Ecto neural progenitor cell (in vitro differentiated cells): ENCODE data around the gene AMMECR1.

Experiments
- DNase-seq: peaks from one replicate; pipeline ENCODE4 v3.0.0-alpha.2; 2018; ENCODE audit warnings: low spot score

The AMMECR1 gene

DNA sequence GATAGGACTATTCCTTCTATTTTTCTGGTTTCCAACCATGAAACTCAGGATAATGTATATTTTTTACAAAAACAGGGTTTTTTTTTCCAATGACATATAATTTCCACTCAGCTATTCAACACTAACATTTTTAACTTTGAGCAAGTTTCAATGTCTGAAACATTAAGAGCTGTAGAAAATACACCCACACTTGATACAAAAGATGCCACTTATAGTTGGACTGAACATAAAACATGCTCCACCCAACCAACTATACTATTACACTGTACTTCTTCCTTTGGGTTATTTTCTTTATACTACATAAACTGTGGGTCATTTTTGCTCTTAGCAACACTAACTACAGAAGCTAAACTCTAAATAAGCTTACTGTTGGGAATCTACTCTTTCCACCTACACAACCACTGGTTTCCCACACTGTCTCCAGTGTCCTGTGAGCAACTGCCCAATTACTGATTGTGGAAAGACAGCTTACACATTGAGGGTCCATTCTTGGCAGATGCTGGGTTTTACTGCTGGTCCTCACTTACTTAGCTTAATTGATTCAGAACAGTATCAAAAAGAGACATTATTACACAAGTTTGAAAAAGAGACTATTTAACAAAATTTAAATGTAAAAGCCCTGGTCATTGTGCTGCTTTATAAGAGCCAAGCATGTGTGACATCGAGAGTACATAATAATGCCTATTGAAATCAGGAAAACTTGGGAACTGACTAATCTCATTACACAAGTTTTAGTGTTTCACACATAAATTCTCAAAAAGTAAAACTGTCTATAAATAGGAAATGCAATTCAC is 6.3 kb downstream of the AMMECR1 start:
- DNase-seq: no peak

DNA sequence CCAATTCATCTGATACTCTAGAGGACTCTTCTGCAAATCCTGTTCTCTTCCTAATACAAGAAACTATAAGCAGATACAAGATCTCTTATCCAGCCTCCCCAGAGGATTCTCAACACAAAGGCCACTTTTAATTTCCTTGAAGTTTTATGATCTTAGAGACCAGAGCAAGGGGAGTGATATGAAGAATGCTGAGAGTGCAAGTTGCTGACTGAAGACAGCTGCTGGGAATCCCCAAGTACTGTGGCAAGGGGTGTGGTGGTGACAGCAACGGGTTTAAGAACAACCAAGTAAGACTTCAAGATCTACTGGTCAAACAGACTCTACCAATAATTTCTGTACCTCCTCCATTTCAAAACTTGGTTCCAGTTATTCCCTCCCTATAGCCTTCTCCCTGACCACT is 7.0 kb downstream of the AMMECR1 start:
- DNase-seq: no peak

DNA sequence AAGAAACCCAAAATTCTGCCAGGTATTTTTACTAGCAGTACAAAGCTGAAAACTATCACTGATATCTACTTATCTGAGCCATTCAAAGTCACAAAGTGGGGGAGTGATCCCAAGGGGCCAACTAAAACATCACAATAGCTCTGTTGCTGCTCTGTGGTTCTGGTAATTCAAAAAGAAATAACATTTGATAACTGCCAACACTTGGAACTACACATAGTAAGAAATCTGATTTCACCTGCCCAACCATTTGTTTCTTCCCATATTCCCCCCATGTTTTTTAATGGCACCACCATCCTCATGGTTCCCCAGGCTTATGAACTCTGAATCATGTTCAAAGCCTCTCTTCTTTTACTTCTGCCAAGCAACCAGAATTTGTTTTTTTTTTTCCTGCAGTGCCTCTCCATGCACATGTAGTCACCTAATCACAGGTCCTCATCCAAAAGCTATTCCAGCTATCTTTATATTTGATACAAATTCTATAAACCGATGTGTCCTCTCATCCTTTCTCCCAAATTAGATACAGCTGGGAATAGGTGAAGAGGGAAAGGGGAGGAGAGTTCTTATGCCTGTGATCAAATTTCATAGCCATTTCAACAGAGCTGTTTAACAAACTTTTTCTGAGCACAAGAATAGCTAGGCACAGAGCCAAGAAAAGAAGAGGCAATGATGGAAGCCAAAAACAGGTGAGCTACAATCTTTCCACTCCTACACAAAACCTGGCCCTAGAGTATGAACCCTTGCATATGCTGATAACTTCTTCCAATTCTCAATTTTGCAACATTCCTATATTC is 7.7 kb downstream of the AMMECR1 start:
- DNase-seq: no peak

GRCh38 chrX:110308220-110308619 is 9.7 kb downstream of the AMMECR1 start:
- DNase-seq: no peak

DNA sequence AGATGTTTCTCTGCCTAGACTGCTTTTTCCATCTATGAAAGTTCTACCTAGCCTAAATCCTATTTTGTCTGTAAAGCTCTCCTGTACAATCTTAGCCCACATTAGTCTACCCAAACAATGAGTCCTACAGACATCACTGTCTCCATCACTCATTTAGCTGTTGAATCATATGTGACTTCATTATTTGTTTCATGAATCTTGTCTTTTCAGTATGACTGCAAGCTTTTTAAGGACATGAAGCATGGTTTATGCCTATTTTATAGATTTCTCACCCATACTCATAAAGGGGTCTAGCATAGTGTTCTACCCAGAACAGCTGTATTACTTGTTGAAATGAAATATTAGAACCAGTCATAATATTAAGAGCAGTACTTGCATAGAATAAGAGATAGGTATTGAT is 13.0 kb downstream of the AMMECR1 start:
- DNase-seq: no peak

DNA sequence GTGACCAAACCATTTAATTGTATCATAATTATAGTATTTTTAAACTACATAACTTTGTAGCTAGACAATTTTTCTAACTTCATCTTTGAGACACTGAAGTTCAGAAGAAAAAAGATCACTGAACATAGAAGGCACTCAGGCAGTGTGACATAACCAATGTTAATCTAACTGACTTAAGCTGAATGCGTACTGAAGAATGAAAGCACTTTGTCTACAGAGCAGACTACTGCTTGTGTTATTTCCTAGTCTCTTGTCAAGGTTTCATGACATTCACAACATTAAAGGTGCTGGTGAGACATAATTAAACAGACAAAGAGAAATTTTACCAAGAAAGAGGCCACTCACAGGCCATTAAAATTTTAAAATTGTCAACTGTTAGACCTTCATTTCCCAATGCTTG is 13.5 kb downstream of the AMMECR1 start:
- DNase-seq: no peak

DNA sequence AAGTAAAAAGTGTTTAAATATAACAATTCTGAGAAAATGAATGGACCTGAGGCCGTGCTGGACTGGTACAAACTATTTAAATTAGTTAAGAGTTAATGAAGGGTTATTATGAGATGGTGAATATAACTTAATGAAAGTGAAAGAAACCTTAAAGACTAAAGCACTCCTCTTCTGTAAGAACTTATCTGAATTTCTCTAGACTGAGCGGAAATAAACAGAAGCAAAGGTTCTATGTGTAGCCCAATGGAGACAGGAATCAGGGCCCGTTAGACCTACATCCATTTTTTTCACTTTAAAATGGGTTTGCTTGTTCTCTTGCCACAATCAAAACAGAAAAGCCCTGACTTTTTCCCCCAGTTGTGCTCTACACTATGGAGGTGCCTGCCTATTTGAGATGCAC is 14.9 kb downstream of the AMMECR1 start:
- no peak for DNase-seq

DNA sequence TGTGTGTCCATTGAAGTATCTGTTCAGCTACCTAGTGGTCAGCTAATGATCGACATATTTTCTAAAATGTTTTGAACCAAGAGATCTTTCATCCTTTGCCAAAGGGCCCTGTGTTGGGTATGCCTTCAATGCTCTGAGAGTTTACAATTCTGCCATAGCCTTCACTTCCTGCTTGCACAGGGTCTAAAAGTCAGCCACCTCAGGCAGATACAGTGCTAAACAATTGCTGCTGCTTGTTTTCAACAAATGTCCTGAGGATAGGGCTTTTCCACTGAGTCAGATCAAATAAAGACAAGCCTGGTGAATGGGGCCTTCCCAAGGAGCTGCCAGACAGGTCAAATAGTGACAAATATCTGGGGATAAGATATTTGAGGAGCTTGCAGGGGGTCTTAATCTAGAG is 16.7 kb downstream of the AMMECR1 start:
- no peak for DNase-seq

- no peak for DNase-seq
Observed at GRCh38 chrX:110294087-110294486, 23.8 kb downstream of the AMMECR1 start.

- DNase-seq: no peak
Observed at GRCh38 chrX:110293658-110294057, 24.2 kb downstream of the AMMECR1 start.

GRCh38 chrX:110287605-110288004 is 30.3 kb downstream of the AMMECR1 start:
- no peak for DNase-seq

- no peak for DNase-seq
Observed at GRCh38 chrX:110286106-110286505, 31.8 kb downstream of the AMMECR1 start.

DNA sequence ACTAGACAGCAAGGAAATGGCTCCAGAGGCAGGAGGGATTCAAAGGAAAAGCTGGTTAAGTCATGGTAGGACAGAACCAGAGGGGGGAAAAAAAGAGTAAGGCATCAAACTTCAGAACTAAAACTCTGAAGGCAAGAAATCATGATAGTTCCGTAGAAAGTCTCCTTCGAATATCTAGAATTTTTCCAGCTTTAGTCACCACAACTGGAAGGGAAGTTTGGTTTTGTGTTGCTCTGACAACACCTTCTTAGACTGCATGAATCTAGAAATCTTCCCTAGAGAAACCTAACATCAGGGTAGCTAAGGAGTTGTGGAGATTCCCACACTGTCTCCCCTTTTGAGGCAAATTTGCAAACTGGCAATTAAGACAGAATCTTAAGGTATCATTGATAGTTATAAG is 33.7 kb downstream of the AMMECR1 start:
- DNase-seq: no peak

- no peak for DNase-seq
Observed at GRCh38 chrX:110282922-110283321, 35.0 kb downstream of the AMMECR1 start.

- DNase-seq: no peak
Observed at GRCh38 chrX:110281377-110281776, 36.5 kb downstream of the AMMECR1 start.

GRCh38 chrX:110280954-110281353 is 36.9 kb downstream of the AMMECR1 start:
- DNase-seq: no peak

- no peak for DNase-seq
Observed at GRCh38 chrX:110277609-110278008, 40.3 kb downstream of the AMMECR1 start.

GRCh38 chrX:110276778-110277177 is 41.1 kb downstream of the AMMECR1 start:
- no peak for DNase-seq

- no peak for DNase-seq
Observed at GRCh38 chrX:110268886-110269285, 49.0 kb downstream of the AMMECR1 start.

- no peak for DNase-seq
Observed at GRCh38 chrX:110268395-110268794, 49.5 kb downstream of the AMMECR1 start.

GRCh38 chrX:110267874-110268273 is 50.0 kb downstream of the AMMECR1 start:
- no peak for DNase-seq

- DNase-seq: no peak
Observed at GRCh38 chrX:110265661-110266060, 52.2 kb downstream of the AMMECR1 start.

GRCh38 chrX:110259117-110259516 is 58.8 kb downstream of the AMMECR1 start:
- DNase-seq: no peak

DNA sequence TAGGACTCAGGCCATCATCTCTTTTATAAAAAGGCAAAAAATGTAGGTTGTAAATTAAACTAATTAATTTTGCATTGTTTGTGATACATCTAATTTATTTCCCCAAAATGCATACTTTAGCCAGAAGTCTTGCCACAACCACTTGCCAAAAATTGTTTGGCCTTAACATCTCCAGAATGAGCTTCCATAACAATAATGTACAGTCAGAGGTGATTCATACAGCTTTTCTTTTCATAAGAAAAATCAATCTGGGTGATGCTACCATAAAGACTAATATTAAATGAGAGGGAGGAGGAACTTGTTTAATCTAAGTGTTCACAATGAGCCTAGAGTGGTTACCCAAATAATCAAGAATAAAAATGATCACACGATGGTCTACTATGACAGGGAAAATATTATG is 59.3 kb downstream of the AMMECR1 start:
- no peak for DNase-seq
